Eye (tissue), 1 donor: Measurements from ENCODE around the gene COX4I2.
"Not testable (repeated sequence)": the region's sequence is repeated elsewhere in the genome, so short reads cannot be mapped to it uniquely, and the experiment has no call there.

Experiments used
- DNase-seq: peaks from one replicate; pipeline ENCODE4 v3.0.0-alpha.2; 2015

The COX4I2 gene

DNA sequence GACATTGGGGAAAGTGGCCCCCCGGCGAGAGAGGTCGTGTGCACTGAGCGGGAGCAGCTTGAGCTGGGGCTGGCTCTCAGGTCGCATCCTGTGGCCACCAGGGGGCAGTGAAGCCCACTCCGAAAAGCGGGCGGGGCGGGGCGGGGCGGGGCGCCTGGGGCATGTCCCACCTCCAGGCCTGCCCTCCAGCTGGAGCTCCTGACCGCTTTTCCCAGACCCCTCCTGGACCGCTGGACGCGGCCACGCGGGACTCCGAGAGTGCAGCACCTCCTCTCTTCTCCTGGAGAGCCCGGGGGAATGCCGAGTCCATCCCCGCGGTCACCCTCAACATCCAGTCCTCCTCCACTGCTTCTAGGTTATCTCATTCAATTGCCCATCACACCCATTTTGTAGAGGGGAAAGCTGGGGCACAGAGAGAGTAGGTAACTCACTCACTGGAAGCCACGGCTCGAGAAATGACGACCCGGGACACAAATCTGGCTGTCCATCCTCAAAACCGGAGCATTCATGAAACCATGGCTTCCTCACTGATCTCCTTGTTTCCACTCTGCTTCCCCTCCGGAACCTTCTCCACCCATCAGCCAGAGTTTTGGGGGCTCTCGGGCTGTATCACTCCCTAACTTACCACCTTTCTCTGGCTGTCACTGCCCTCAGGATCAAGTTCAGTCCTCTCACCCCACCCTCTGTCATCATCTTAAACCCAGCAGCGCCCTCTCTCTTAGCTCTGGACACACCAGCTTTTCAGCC is 24.1 kb downstream of the COX4I2 start:
- peak; percentile 92 for DNase-seq

DNA sequence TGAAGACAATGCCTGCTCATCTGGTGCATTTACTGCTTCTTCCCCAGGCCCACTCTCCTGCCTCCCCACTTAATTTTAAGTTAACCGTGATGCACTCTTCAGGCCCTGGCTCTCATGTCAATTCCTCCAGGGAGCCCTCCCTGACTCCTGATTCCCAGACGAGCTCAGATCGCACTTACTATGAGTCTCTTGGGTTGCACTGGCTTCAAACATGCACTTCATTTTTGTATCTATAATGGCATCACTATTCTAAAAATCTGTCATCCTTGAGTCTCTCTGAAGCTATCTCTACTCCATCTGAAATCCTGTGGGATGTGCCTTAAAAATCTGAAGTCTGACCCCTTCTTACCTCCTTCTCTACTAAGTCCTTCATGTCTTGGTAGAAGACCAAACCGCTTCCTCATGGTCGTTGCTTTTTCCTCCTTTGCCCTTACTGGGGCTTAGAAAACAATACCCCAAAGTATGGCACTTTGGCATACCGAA is 24.7 kb downstream of the COX4I2 start:
- DNase-seq = no peak

DNA sequence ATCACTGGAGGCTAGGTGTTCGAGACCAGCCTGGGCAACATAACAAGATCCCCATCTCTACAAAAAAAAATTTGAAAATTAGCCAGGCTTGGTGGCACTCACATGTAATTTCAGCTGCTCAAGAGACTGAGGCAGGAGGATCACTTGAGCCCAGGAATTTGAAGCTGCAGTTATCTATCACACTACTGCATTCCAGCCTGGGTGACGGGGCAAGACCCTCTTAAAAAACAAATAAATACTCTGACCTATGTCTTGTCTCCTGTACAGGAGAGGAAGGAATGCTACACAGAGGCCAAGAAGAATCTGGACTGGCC is 25.8 kb downstream of the COX4I2 start:
- no peak for DNase-seq

DNA sequence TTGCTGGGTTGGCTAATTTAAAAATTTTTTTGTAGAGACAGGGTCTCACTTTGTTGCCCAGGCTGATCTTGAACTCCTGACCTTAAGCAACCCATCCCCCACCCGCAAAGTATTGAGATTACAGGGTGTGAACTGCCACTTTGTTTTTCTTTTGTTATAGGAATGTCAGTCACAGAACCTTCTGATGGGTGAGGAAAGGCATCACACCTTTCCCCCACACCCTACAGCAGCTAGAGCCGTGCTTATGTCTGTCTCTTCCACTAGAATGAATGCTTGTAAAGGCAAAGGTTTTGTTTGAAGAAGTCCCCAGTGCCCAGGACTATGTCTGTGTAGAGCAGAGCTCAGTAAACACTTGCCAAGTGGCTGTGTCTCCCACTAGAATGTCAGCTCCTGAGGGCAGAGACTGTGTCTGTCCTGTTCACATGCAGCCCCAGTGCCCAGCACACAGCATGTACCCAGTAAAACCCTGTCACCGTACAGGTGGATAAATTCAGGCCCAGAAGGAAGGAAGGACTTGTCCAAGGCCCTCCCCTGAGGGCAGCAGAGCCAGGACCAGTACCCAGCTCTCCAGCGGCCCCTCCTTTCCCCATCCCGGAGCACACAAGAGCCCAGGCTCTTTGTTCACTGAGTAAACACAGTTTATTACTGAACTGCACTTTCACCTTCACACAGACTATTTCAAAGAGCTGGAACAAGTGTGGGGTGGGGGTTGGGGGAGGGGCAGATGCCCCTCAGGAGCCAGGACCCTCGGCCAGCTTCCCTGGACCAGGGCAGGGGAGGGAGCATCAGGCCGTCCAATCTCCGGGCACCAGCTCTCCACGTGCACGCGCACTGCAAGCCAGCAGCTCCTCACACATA is 26.4 kb downstream of the COX4I2 start:
- no peak for DNase-seq

DNA sequence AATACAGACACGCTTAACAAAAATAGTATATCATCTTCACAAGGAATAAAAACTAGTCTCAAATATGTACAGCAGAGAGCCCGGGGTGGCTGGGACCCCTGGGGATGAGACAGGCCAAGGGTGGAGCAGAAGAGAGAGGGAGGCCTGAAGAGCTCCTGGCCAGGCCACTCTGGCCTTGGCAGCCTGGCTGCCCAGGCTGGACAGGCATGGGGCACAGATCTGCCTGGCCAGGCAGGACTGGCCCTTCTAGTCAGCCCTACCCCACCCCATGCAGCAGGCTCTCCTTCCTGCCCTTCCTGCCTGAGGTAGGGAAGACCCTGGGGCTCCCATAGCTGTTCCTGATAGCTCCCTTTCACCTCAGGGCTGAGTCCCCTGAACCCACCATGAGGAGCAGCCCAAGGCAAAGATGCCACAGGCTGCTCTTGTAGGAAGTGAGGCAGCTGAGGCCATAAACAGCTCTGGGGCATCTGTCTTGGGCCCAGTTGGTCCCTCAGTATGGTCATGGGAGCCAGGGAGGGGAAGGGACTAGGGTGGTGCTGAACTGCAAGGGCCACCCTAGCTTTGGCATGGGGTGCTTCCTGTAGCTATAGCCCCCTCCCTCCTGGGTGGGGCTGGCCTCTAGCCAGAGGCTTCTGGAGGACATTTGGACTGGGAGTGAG is 27.1 kb downstream of the COX4I2 start:
- no peak for DNase-seq

DNA sequence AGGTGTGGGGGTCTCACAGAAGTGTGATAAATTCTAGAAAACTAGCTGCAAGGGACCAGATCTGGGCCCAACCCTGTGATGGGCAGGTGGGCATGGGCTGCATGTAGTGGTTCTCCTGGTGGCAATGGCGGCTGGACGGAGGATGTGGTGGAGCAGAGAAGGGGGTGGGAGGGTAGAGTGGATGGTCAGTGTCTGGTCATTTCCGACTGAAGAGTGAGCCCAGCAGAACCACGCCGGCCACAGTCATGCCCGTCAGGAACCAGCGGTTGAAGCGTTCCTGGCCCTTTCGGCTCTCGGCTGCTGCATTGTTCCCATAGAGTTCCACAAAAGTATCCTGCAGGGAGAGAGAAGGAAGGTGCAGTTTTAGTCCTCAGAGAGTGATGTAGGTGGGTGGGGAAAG is 28.0 kb downstream of the COX4I2 start:
- no peak for DNase-seq

DNA sequence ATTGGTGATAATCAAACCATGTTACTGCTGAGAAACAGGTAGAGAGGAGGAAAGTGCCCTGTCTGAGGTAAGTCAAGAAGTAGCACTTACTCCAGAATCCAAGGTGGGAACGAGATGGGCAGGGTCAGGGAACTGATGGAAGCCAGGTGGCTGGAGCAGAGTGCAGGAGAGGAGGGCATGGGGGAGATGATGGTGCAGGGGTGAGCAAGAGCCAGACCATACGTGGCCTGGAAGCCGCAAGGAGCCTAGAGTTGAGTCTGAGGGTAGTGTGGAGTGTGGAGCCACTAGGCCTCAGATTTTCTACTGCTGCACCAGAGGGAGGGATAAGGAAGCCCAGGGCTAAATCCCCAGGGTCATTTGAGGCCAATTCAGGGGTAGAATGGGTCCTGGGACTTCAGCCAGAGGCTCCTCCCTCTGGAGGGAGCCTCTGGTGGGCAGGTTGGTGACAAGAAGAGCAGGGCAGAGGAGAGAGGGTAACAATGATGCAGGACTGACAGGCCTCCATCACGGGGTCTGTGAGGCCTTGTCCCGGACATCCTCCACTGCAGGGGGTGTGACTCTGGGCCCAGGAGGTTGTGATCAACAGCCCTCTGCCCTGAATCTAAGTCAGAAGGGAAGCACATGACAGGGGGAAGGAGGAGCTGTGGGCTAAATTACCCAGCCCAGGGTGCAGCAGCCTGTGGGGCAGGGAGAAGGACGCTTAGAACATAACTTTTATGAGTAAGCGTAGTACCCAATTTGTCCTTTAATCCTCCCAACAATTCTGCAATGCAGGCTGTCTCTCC is 28.7 kb downstream of the COX4I2 start:
- no peak for DNase-seq

DNA sequence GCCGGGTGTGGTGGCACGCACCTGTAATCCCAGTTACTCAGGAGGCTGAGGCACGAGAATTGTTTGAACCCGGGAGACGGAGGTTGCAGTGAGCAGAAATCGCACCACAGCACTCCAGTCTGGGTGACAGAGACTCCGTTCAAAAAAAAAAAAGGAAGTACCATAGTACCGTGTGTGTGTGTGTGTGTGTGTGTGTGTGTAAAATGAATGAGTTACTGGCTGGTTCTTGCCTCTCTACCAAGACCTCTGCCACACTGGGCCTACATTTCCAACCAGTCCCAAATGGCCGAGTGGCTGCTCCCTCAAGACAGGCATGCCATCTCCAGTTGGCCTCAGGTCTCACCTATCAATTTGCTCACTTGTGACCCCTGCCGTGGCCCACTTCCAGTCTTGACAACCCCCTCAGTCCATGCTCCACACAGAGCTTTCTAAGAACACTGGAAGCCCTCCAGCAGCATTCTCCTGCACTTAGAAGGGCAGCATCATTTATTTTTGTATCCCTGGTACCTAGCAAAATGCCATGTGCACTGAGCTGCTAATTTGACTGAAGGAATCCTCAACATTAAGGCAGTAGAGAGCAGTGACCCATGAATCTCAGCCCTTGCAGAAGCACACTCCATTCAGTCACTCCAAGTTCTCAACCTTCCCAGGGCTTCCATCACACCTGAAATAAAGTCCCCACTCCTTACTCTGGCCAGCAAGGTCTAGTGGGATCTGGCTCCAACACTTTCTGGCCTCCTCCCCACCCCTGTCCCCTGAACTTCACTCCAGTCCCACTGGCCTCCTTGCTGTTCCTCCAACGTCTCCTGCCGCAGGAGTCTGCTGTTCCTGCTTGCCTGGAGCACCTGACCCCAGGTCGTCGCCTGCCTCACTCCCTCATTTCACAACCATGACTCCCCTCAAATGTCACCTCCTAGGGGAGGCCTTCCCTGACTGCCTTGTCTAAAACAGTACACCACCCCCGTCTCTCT is 29.9 kb downstream of the COX4I2 start:
- no peak for DNase-seq

DNA sequence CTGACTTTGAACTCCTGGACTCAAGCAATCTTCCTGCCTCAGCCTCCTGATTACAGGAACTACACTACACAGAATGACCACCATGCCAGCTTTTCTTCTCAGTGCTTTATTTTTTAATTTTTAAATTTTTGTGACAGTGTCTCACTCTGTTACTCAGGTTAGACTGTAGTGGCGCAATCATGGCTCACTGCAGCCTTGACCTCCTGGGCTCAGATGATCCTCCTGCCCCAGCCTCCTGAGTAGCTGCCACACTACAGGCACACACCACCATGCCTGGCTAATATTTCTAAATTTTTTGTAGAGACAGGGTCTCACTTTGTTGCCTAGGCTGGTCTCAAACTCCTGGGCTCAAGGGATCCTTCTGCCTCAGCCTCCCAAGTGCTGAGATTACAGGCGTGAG is 31.2 kb downstream of the COX4I2 start:
- not testable (repeated sequence) for DNase-seq

DNA sequence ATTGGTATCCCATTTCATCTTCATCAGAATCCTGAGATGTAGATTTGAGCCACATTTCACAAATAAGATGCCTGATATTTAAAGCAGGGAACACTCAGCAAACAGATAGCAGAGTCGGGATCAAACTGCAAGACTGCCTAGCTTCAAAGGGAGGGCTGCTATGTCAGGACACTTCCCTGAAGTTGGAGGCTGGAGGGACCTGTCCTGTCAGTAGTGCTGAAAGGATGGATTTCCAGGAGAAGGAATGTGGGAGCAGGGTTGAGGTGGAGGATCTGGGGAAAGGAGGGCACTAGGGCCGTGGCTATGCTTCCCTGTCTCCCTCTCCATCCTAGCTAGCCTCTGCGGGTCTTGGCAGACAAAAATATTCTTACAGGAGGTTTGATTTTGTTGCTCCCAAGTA is 32.2 kb downstream of the COX4I2 start:
- no peak for DNase-seq

DNA sequence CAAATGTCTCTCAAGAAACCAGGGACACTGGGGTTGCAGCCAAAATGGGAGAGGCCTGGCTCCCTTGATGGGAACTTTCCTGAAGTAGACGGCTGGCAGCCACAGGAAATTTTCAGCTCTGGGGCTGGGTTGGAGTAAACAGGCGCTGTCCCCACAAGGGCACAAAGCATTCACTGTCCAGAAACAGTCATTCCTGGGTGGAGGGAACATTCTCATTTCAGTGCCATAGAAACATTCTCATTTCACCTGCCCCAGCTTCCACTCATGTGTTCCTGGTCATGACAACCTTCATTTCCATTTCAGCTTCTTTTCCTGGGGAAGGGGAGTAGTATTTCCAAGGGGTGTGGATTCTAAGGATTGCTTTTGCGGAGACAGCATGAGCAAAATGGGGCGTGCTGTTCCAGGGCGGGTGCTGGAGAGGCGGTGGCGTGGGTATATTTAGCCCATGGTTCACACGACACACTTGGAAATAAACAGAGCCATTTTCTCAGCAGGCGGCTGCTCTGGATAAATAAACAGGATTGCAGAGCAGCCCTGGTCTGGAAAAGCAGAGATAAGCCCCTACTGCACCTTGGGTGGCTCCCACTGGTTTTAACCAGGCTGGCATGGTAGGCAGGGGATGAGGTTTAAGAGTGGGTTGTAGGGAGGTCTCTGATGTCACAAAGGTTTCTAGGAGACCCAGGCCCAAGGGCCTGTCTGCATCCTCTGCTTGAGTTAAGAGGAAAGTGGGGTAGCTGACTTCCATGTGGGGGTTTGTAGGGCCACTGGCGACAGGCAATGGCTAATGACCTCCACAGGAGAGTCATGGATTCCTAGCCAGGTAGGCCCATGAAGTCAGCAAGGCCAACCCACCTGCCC is 32.9 kb downstream of the COX4I2 start:
- no peak for DNase-seq

DNA sequence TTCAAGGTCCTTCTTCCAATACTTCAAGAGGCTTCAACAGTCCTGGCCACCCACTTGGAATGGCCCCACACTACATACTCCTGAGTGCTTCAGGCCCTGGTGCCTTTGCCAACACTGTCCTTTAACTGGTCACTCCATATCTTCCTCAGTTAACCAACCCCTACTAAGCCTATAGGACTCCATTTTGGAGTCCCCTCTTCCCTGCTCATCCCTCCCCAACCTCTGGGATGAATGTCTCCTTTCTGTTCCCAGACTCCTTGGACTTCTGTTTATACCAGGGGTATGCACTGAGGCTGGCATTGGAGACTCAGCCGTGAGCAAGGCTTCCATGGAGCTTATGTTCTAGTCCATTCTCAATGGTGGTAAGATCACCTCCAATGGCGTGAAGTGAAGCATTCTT is 33.6 kb downstream of the COX4I2 start:
- no peak for DNase-seq

DNA sequence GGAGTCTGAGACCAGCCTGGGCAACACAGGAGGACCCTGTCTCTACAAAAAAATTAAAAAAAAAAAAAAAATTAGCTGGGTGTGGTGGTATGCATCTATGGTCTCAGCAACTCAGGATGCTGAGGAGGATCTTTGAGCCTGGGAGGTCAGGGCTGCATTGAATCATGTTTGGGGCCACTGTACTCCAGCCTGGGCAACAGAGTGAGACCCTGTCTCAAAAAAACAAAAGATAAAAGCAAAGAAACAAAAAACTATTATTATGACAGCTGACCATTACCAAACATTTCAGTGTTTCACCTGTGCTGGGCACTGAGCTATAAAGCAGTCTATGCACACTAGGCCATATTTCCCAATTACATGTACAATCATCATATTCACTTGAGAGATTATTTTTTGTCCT is 35.7 kb downstream of the COX4I2 start:
- no peak for DNase-seq

DNA sequence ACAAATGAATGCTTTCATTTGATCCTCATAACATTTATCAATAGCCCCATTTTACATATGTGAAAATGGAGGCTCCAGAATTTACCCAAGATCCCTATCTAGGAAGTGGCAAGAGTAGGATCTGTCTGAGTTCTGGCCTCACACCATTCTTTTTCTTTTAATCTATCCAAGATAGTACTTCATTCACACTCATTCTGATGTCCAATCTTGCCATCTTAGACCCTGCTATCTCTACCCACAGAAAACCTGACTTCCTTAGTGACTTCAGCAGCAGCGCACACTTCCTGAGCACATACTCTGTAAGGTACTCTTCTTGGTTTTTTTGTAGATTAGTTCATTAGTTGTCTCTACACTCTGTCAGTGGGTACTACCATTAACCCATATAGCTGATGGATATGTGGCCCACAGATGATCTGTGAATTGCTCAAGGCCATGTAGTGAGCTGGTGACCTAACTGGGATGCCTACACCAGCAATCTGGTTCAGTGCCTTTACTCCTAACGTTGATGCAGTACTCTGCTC is 36.3 kb downstream of the COX4I2 start:
- DNase-seq = no peak

DNA sequence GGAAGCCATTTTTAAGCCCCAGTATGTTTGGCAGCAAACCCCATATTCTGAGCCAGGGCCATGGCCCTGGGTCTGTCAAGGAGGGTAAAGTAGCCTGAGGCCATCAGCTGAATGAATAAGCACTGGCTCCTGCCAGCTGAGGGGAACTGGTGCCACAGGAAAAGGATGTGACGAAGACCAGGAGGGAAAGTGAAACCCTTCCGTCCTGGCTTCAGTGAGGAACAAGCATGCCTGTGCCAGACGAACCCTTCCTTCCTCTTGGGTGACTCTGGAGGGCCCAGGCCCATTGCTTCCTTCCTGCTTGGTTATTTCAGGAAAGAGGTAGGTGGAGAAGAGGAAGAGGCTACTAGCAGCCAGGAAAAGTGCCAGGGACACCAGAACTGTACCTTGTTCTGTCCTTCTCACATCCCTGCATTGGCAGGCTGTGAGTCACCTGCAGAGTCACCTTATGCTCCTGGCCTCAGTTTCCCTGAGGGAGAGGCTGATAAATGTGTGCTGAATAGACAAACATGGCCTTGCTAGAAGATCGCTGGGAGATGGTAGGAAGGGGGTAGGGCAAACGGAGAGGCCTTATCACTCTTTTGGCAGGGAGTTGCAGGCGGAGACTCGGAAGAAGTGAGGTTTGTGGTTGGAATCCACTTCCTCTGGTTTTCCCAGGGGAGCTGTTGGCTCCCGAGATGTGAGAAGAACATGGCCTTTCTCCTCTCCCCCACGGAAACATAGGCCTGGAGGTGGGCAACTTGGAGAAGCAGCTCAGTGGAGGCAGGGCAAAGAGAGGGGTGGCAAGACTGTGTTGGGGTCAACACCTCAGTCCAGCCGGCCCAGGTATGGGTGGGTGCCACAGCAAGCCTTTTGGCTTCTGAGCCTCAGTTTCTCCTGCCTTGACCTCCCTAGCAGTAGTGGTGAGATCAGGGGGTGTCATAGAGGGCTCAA is 37.4 kb downstream of the COX4I2 start:
- DNase-seq = no peak

DNA sequence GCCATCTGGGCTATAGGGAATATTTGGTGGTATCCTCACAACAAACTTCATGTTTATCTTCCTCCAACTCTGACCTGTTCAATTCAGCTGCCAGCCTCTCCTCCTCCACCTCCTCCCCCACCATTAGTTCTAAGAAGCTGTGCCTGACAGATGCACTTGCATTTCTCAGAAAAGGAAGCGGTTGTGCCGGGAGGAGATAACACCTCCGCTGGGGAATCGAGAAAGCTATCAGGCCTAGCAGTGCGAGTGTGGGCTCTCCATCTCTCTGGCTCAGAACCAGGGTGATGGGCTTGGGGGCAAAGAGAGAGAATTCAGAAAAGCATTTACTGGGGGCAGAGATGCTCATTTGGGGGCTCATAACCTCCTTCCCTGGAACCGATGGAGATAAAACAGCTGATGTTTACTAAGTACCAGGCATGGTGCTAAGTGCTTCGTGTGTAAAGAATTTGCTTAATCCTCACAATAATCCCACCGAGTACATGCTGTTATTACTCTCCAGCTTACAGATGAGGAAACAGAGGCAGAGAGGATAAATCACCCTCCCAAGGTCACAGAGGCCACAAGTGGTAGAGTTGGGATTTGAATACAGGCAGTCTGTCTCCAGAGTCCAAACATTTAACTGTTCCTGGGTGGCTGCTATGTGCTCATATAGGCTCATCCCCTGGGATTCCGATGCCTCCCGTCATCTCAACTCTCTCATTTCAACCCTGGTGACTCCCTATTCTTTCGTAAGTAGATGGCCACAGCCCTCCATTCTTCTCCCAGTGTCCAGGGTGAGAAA is 38.3 kb downstream of the COX4I2 start:
- no peak for DNase-seq

DNA sequence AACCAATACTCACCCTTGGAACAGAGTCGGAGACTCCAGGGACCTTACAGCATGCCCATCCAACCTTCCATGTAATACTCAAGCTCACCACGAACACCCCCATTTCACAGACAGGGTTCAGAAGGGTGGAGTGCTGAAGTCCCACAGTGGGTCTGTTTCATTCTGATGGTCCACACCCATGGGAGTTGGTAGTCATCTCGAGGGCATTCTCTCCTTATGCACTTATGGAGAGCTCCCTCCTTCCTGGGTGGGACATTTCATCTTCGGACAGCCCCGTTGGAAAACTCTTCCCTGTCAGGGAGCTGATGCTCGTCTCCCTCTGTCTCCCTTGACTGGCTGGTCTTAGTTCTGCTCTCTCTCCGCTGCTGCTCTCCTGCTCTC is 38.9 kb downstream of the COX4I2 start:
- DNase-seq = no peak

DNA sequence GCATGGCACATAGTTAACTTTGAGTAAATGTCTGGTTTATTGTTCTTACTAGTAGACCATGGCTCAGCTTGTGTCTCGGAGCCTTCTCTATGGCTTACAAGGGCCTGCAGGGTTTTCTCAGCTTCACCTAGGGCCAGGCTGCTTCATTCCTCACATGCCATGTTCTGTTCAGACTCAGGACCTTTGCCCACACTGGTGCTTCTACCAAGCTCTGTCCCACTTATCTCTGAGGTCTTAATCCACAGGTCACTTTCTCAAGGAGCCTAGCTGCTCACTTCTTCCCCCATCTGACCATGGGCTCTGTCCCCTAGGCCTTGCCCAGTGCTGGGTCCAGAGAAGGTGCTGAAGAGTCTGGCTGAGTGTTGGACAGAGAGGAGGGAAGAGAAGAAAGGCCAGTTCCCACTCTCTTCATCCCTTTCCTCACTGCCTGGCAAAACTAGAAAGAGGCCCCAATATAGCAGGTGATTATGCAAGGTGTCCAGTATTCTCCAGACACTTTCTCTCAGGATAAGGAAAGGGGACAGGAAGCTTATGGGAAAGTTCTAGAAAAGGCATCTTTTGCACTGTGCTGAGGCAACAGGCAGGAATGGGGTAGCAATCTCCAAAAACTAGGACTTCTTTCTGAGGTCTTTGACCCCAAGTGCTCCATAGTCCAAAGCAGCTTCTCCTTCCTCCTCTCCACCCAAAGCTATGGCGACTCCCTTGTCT is 40.0 kb downstream of the COX4I2 start:
- DNase-seq = no peak
